HCT116 (cell line): ENCODE measurements around the gene MRPL20. TPM values are rescaled to one million over a fixed set of nuclear protein-coding genes. Genes with fewer than 3 reads are reported as not detected.

Source experiments
- ATAC-seq: fragments of 200-7000 bp; cut with Tn5 transposase; 2 replicates; pipeline ENCODE4 v1.9.1; 2020; ENCODE audit warnings: mild to moderate bottlenecking, moderate library complexity
- BruUV-seq: library from RNA; stranded (reverse); fragments of 400-500 nt; replicated peaks from 2 replicates; lab custom pipeline; 2021; lab: Mats Ljungman, UMichigan
- CTCF ChIA-PET: fragments of 300-600 bp; sonication (Branson Sonifier 250); formaldehyde crosslinking; loops from one replicate; lab custom pipeline; 2021; ENCODE audit warnings: antibody characterized with exemption; lab: Charles Lee
- POLR2A ChIA-PET: fragments of 300-600, 350-600 bp; sonication (Branson Sonifier 250); formaldehyde crosslinking; loops from one replicate; lab custom pipeline; 2021; ENCODE audit warnings: antibody characterized with exemption; lab: Charles Lee
- RAD21 ChIA-PET, 2 experiments: fragments of 300-600 bp; sonication (Branson Sonifier 250); formaldehyde crosslinking; loops; one replicate each; lab custom pipeline; 2023; ENCODE audit warnings: low total read pairs in 2 of 2; ENCODE audit not compliant: uncharacterized antibody in 2 of 2, unreplicated experiment in 2 of 2, low non-redundant PET in 1 of 2; lab: Charles Lee
- DNase-seq: peaks from one replicate; pipeline ENCODE4 v3.0.0-alpha.2; 2010; ENCODE audit warnings: low read depth, low spot score
- H2AFZ ChIP-seq: fragments of 200-600 bp; shearing (Covaris generic), sonication (generic); 2 replicates; pipeline ENCODE4 v1.6.1; 2017; ENCODE audit warnings: low read depth, mixed run types, mixed read lengths, antibody characterized with exemption, low read length; ENCODE audit not compliant: poor library complexity, severe bottlenecking
- H3K27ac ChIP-seq: 2 replicates; pipeline ENCODE4 v1.5.1; 2012; ENCODE audit warnings: low read depth, low read length
- H3K27me3 ChIP-seq: fragments of 200-600 bp; sonication (generic); 2 replicates; pipeline ENCODE4 v1.6.1; 2016; ENCODE audit warnings: mixed run types, low read length, mixed read lengths; ENCODE audit not compliant: insufficient read depth
- H3K36me3 ChIP-seq, 2 experiments: fragments of 200-500 bp in 1 of 2; fragments of 200-600 bp in 1 of 2; sonication (Bioruptor generic) in 1 of 2; sonication (generic) in 1 of 2; 2 replicates each; pipeline versions ENCODE4 v1.5.1 to v1.6.1; 2014 to 2016; ENCODE audit warnings: low read length in 2 of 2, inconsistent platforms in 1 of 2, mixed read lengths in 1 of 2, mixed run types in 1 of 2; ENCODE audit not compliant: insufficient read depth in 2 of 2, control insufficient read depth in 1 of 2
- H3K4me1 ChIP-seq, 2 experiments: fragments of 200-600 bp in 1 of 2; sonication (generic) in 1 of 2; 2 replicates each; pipeline versions ENCODE4 v1.5.1 to v1.6.1; 2012 to 2017; ENCODE audit warnings: low read length in 2 of 2, inconsistent platforms in 1 of 2, mild to moderate bottlenecking in 1 of 2, mixed read lengths in 1 of 2, mixed run types in 1 of 2, moderate library complexity in 1 of 2; ENCODE audit not compliant: insufficient read depth in 2 of 2, control insufficient read depth in 1 of 2
- H3K4me2 ChIP-seq: fragments of 200-600 bp; sonication (generic); 2 replicates; pipeline ENCODE4 v1.6.1; 2017; ENCODE audit warnings: mixed run types, low read length, mixed read lengths
- H3K4me3 ChIP-seq, 2 experiments: fragments of 200-600 bp in 1 of 2; sonication (generic) in 1 of 2; replicated peaks in 1 of 2; 2 replicates each; pipeline ENCODE4 v1.5.1; 2011 to 2016; ENCODE audit warnings: low read length in 2 of 2, control low read depth in 1 of 2, low read depth in 1 of 2, mild to moderate bottlenecking in 1 of 2, mixed read lengths in 1 of 2, mixed run types in 1 of 2
- H3K79me2 ChIP-seq: fragments of 200-600 bp; sonication (generic); 2 replicates; pipeline ENCODE4 v1.6.1; 2017; ENCODE audit warnings: mild to moderate bottlenecking, mixed run types, low read length, moderate library complexity, mixed read lengths; ENCODE audit not compliant: insufficient read depth
- H3K9ac ChIP-seq: fragments of 200-600 bp; sonication (generic); 2 replicates; pipeline ENCODE4 v1.6.1; 2016; ENCODE audit warnings: low read length, mixed read lengths
- H3K9me2 ChIP-seq: fragments of 200-600 bp; sonication (generic), shearing (Covaris generic); 2 replicates; pipeline ENCODE4 v1.6.1; 2017; ENCODE audit warnings: mixed run types, mild to moderate bottlenecking, moderate library complexity; ENCODE audit not compliant: insufficient read depth
- H3K9me3 ChIP-seq, 2 experiments: fragments of 200-500 bp in 1 of 2; fragments of 200-600 bp in 1 of 2; sonication (Bioruptor generic) in 1 of 2; sonication (generic) in 1 of 2; 2 replicates each; pipeline ENCODE4 v1.6.1; 2014 to 2017; ENCODE audit warnings: low read length in 2 of 2, mixed read lengths in 2 of 2, inconsistent platforms in 1 of 2, low read depth in 1 of 2, mild to moderate bottlenecking in 1 of 2, mixed run types in 1 of 2, moderate library complexity in 1 of 2; ENCODE audit not compliant: control insufficient read depth in 1 of 2, insufficient read depth in 1 of 2
- H4K20me1 ChIP-seq: fragments of 200-600 bp; sonication (generic), shearing (Covaris generic); 2 replicates; pipeline ENCODE4 v1.6.1; 2017; ENCODE audit warnings: mixed run types, mild to moderate bottlenecking, moderate library complexity; ENCODE audit not compliant: insufficient read depth
- CBX3 ChIP-seq: IDR thresholded peaks from 2 replicates; pipeline ENCODE4 v1.6.1; 2012; ENCODE audit warnings: low read depth
- CEBPB ChIP-seq: IDR thresholded peaks from 2 replicates; pipeline ENCODE4 v1.6.1; 2012; ENCODE audit warnings: low read depth
- EGR1 ChIP-seq: IDR thresholded peaks from 2 replicates; pipeline ENCODE4 v1.6.1; 2012; ENCODE audit warnings: low read depth
- ELF1 ChIP-seq: IDR thresholded peaks from 2 replicates; pipeline ENCODE4 v1.6.1; 2012; ENCODE audit warnings: low read depth, borderline replicate concordance
- EZH2 ChIP-seq: fragments of 200-600 bp; sonication (generic); IDR thresholded peaks from 2 replicates; pipeline ENCODE4 v1.6.1; 2017; ENCODE audit warnings: antibody characterized with exemption, mixed run types
- EZH2phosphoT487 ChIP-seq: fragments of 200-600 bp; IDR thresholded peaks from 2 replicates; pipeline ENCODE4 v1.6.1; 2018; ENCODE audit warnings: antibody characterized with exemption, borderline replicate concordance
- FOSL1 ChIP-seq: IDR thresholded peaks from 2 replicates; pipeline ENCODE4 v1.6.1; 2012; ENCODE audit warnings: low read depth
- POLR2A ChIP-seq: IDR thresholded peaks from 2 replicates; pipeline ENCODE4 v1.7.0; 2011; ENCODE audit warnings: borderline replicate concordance; ENCODE audit not compliant: insufficient read depth, insufficient read length; ENCODE audit errors: extremely low read depth
- POLR2AphosphoS5 ChIP-seq: IDR thresholded peaks from 2 replicates; pipeline ENCODE4 v1.6.1; 2011; ENCODE audit warnings: mild to moderate bottlenecking, low read depth, low read length, moderate library complexity
- RAD21 ChIP-seq: IDR thresholded peaks from 2 replicates; pipeline ENCODE4 v1.6.1; 2012; ENCODE audit warnings: low read depth, mild to moderate bottlenecking
- REST ChIP-seq: IDR thresholded peaks from 2 replicates; pipeline ENCODE4 v1.6.1; 2012; ENCODE audit warnings: low read depth
- SRF ChIP-seq: IDR thresholded peaks from 2 replicates; pipeline ENCODE4 v1.6.1; 2012; ENCODE audit warnings: low read depth
- YY1 ChIP-seq: IDR thresholded peaks from 2 replicates; pipeline ENCODE4 v1.6.1; 2011; ENCODE audit warnings: low read length, low read depth, moderate library complexity, mild to moderate bottlenecking; ENCODE audit not compliant: insufficient replicate concordance; ENCODE audit errors: extremely low read depth
- ZBTB33 ChIP-seq: IDR thresholded peaks from 2 replicates; pipeline ENCODE4 v1.6.1; 2011; ENCODE audit warnings: mild to moderate bottlenecking, low read length, moderate library complexity; ENCODE audit not compliant: insufficient replicate concordance; ENCODE audit errors: extremely low read depth
- ZFX ChIP-seq: fragments of 450-650 bp; IDR thresholded peaks from 2 replicates; pipeline ENCODE4 v1.6.1; 2017
- ZNF274 ChIP-seq: fragments of 200-500 bp; sonication (Bioruptor generic); IDR thresholded peaks from 2 replicates; pipeline ENCODE4 v1.6.1; 2014; ENCODE audit warnings: mild to moderate bottlenecking, low read depth, low read length, inconsistent platforms
- intact Hi-C: fragments of 100-400 bp; cut with micrococcal nuclease; formaldehyde crosslinking; loops from 2 replicates; pipeline ENCODE4 v1.10.0; 2022
- total RNA-seq: library from RNA; stranded (reverse); gene quantifications from one replicate; pipeline ENCODE4 v1.2.1, GENCODE V29; 2021; ENCODE audit not compliant: unreplicated experiment
- TF ChIP-seq, protein P1 (sequence below): IDR thresholded peaks from 2 replicates; pipeline ENCODE4 v1.6.1; 2012
- TF ChIP-seq, protein P2 (sequence below): IDR thresholded peaks from 2 replicates; pipeline ENCODE4 v1.6.1; 2012
- TF ChIP-seq, protein P3 (sequence below), 3 experiments: fragments of 200-600 bp in 1 of 3; sonication (generic) in 1 of 3; IDR thresholded peaks in 2 of 3; conservative IDR thresholded peaks in 1 of 3; 2 replicates each; pipeline ENCODE4 v1.5.1; 2012 to 2017; ENCODE audit warnings: low read depth in 2 of 3, low read length in 2 of 3, antibody characterized with exemption in 1 of 3, borderline replicate concordance in 1 of 3, control low read depth in 1 of 3, mild to moderate bottlenecking in 1 of 3, mixed read lengths in 1 of 3, mixed run types in 1 of 3, moderate library complexity in 1 of 3; ENCODE audit not compliant: insufficient read depth in 1 of 3

The MRPL20 gene
- total RNA-seq, 1 experiment from 2014 or later = 131 TPM

- CTCF ChIA-PET = no interaction called here
- ATAC-seq (no peak), DNase-seq (no peak)
- Histone ChIP-seq H4K20me1 (no peaks in the 10 kb centered on the region), H3K27me3 (no peaks in the 10 kb centered on the region), H3K4me2 (peak overlapping the region; percentile 8; the same call in 1 of the 2 replicates), H3K9me3 (peaks cover 0 to 10% of the 10 kb centered on the region in 2 experiments; a peak in 1 of 4 replicates), H3K9ac (no peak overlapping the region), H3K79me2 (peaks cover 29% of the 10 kb centered on the region), H3K4me3 (no peak overlapping the region), H2AFZ (no peak overlapping the region), H3K36me3 (peaks cover 0 to 11% of the 10 kb centered on the region in 2 experiments; a peak in 1 of 4 replicates), H3K4me1 (peaks cover 10 to 27% of the 10 kb centered on the region in 2 experiments), H3K27ac (peak overlapping the region; percentile 27; the same call in 1 of the 2 replicates), H3K9me2 (0 out of 2 replicates have a peak, but pooled peaks cover 3% of the 10 kb centered on the region)
- RAD21 ChIA-PET = interaction anchor here in 1 of 2 experiments (1.1 kb wide), 1 partner anchor 11 kb away, joined by 3 read pairs; no protein-coding TSS in a partner anchor
- BruUV-seq = no TSS peak
- POLR2A ChIA-PET = interaction anchor here (1.1 kb wide), 1 partner anchor 23 kb away, joined by 3 read pairs; no protein-coding TSS in a partner anchor
- no peak for TF ChIP-seq POLR2AphosphoS5
- TF ChIP-seq FOSL1 = no peak
- no peak for TF ChIP-seq REST
- no peak for TF ChIP-seq ELF1
- TF ChIP-seq CBX3 = no peak
- TF ChIP-seq ZBTB33 = no peak
- TF ChIP-seq EZH2 = no peak
- TF ChIP-seq ZNF274 = no peak
- no peak for TF ChIP-seq POLR2A
- TF ChIP-seq, protein P1, sequence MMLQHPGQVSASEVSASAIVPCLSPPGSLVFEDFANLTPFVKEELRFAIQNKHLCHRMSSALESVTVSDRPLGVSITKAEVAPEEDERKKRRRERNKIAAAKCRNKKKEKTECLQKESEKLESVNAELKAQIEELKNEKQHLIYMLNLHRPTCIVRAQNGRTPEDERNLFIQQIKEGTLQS = no peak
- TF ChIP-seq ZFX = no peak
- TF ChIP-seq EZH2phosphoT487 = no peak
- no peak for TF ChIP-seq YY1
- no peak for TF ChIP-seq EGR1
- no peak for TF ChIP-seq SRF
- TF ChIP-seq, protein P2, sequence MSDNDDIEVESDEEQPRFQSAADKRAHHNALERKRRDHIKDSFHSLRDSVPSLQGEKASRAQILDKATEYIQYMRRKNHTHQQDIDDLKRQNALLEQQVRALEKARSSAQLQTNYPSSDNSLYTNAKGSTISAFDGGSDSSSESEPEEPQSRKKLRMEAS = no peak
- TF ChIP-seq, protein P3, sequence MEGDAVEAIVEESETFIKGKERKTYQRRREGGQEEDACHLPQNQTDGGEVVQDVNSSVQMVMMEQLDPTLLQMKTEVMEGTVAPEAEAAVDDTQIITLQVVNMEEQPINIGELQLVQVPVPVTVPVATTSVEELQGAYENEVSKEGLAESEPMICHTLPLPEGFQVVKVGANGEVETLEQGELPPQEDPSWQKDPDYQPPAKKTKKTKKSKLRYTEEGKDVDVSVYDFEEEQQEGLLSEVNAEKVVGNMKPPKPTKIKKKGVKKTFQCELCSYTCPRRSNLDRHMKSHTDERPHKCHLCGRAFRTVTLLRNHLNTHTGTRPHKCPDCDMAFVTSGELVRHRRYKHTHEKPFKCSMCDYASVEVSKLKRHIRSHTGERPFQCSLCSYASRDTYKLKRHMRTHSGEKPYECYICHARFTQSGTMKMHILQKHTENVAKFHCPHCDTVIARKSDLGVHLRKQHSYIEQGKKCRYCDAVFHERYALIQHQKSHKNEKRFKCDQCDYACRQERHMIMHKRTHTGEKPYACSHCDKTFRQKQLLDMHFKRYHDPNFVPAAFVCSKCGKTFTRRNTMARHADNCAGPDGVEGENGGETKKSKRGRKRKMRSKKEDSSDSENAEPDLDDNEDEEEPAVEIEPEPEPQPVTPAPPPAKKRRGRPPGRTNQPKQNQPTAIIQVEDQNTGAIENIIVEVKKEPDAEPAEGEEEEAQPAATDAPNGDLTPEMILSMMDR (IDR thresholded peaks at IDR 0.05 in 2 of 3, conservative IDR thresholded peaks at IDR 0.05 in 1 of 3; ENCODE audit: borderline replicate concordance in 1 of 3, insufficient read depth in 1 of 3, low read depth in 2 of 3, low read length in 2 of 3) = no peak
- TF ChIP-seq CEBPB = no peak
- no peak for TF ChIP-seq RAD21
- intact Hi-C loops = no loop called here
These were observed 35.7 kb downstream of the MRPL20 start for GRCh38 chr1:1371364-1371745.
